ENCODE data around the gene NELFB. TPM values are rescaled to one million over a fixed set of nuclear protein-coding genes. Genes with fewer than 3 reads are reported as not detected.

NELFB gene
- total and polyA plus RNA-seq, 3 donors from 2014 or later, result 55.0 to 76.7 (median 60.9) TPM

- H3K9me3 ChIP-seq, result no peaks in the 10 kb centered on the region
- DNase-seq, result no peak
- no peak overlapping the region for H3K27ac ChIP-seq
- H3K4me1 ChIP-seq, result peaks cover 18% of the 10 kb centered on the region
- no peaks in the 10 kb centered on the region for H3K27me3 ChIP-seq
- WGBS, 2 donors, result 75 to 94% methylated on average over 3 to 7 of the region's 7 CpGs
- intact Hi-C loops (cut with DNase I; ENCODE audit: low total_unique reads), result no loop called here
- no peak overlapping the region for H3K4me3 ChIP-seq
- TF ChIP-seq POLR2A (IDR thresholded peaks at IDR 0.05), result no peak
- TF ChIP-seq CTCF (IDR thresholded peaks at IDR 0.05), result no peak
- H3K36me3 ChIP-seq (ENCODE audit: low read depth, missing control alignments), result no peaks in the 10 kb centered on the region
Measured at GRCh38 chr9:137297966-137298365, 42.8 kb downstream of the NELFB start.

- H3K27ac ChIP-seq, result no peak overlapping the region
- no peaks in the 10 kb centered on the region for H3K27me3 ChIP-seq
- no peak for TF ChIP-seq CTCF (IDR thresholded peaks at IDR 0.05)
- TF ChIP-seq POLR2A (IDR thresholded peaks at IDR 0.05), result no peak
- H3K36me3 ChIP-seq (ENCODE audit: low read depth, missing control alignments), result no peaks in the 10 kb centered on the region
- no peak overlapping the region for H3K4me3 ChIP-seq
- 65 to 77% methylated on average over 24 of the region's 24 CpGs for WGBS, 2 donors
- no peak for DNase-seq
- H3K9me3 ChIP-seq, result no peaks in the 10 kb centered on the region
- intact Hi-C loops (cut with DNase I; ENCODE audit: low total_unique reads), result no loop called here
- H3K4me1 ChIP-seq, result peaks cover 18% of the 10 kb centered on the region
Measured at GRCh38 chr9:137298401-137299202, 43.5 kb downstream of the NELFB start.

GRCh38 chr9:137299203-137299565 lies 44.1 kb downstream of the NELFB start:
- intact Hi-C loops (cut with DNase I; ENCODE audit: low total_unique reads), result no loop called here
- H3K27ac ChIP-seq, result no peak overlapping the region
- H3K4me3 ChIP-seq, result no peak overlapping the region
- WGBS, 2 donors, result 35 to 91% methylated on average over 7 to 10 of the region's 10 CpGs
- H3K9me3 ChIP-seq, result no peaks in the 10 kb centered on the region
- no peaks in the 10 kb centered on the region for H3K27me3 ChIP-seq
- no peak for TF ChIP-seq CTCF (IDR thresholded peaks at IDR 0.05)
- TF ChIP-seq POLR2A (IDR thresholded peaks at IDR 0.05), result no peak
- H3K4me1 ChIP-seq, result peaks cover 18% of the 10 kb centered on the region
- no peaks in the 10 kb centered on the region for H3K36me3 ChIP-seq (ENCODE audit: low read depth, missing control alignments)
- no peak for DNase-seq

- intact Hi-C loops (cut with DNase I; ENCODE audit: low total_unique reads), result no loop called here
- WGBS, 2 donors, result 32 to 37% methylated on average over 16 of the region's 16 CpGs
- Histone ChIP-seq H3K27me3 (no peaks in the 10 kb centered on the region), H3K4me3 (peak overlapping the region in 1 of 2 donors; percentile 18), H3K4me1 (peaks cover 22% of the 10 kb centered on the region), H3K9me3 (no peaks in the 10 kb centered on the region), H3K36me3 (ENCODE audit: low read depth, missing control alignments) (no peaks in the 10 kb centered on the region), H3K27ac (peak overlapping the region in 1 of 2 donors; percentile 53)
- TF ChIP-seq POLR2A (IDR thresholded peaks at IDR 0.05), result no peak
- TF ChIP-seq CTCF (IDR thresholded peaks at IDR 0.05), result no peak
- DNase-seq, result no peak
Measured at GRCh38 chr9:137299938-137300337, 44.8 kb downstream of the NELFB start.

Data from testis (tissue), 3 donors.